ENCODE measurements around the gene ZNF397.

DNA sequence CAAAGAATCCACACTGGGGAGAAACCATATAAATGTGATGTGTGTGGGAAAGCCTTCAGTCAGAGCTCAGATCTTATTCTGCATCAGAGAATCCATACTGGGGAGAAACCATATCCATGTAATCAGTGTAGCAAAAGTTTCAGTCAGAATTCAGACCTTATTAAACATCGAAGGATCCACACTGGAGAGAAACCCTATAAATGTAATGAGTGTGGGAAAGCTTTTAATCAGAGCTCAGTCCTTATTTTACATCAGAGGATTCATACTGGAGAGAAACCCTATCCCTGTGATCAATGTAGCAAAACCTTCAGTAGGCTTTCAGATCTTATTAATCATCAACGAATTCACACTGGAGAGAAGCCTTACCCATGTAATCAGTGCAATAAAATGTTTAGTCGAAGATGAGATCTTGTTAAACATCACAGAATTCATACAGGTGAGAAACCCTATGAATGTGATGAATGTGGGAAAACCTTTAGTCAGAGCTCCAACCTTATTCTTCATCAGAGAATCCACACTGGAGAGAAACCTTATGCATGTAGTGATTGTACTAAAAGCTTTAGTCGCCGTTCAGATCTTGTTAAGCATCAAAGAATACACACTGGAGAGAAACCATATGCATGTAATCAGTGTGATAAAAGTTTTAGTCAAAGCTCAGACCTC is 65.9 kb downstream of the ZNF397 start:
- TF ChIP-seq, protein P1, sequence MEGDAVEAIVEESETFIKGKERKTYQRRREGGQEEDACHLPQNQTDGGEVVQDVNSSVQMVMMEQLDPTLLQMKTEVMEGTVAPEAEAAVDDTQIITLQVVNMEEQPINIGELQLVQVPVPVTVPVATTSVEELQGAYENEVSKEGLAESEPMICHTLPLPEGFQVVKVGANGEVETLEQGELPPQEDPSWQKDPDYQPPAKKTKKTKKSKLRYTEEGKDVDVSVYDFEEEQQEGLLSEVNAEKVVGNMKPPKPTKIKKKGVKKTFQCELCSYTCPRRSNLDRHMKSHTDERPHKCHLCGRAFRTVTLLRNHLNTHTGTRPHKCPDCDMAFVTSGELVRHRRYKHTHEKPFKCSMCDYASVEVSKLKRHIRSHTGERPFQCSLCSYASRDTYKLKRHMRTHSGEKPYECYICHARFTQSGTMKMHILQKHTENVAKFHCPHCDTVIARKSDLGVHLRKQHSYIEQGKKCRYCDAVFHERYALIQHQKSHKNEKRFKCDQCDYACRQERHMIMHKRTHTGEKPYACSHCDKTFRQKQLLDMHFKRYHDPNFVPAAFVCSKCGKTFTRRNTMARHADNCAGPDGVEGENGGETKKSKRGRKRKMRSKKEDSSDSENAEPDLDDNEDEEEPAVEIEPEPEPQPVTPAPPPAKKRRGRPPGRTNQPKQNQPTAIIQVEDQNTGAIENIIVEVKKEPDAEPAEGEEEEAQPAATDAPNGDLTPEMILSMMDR (IDR thresholded peaks at IDR 0.05; ENCODE audit: low read length), result no peak
- TF ChIP-seq EZH2 (optimal IDR thresholded peaks at IDR 0.05; ENCODE audit: low read depth, low read length), result no peak
